Skeletal muscle tissue (tissue), 4 donors: ENCODE data around the gene ODC1. TPM values are rescaled to one million over a fixed set of nuclear protein-coding genes. Genes with fewer than 3 reads are reported as not detected.

Experiments
- H3K27ac ChIP-seq: one replicate; pipeline ENCODE4 v1.7.0; 2013; ENCODE audit warnings: mild to moderate bottlenecking, low read depth, low read length, inconsistent platforms
- H3K27me3 ChIP-seq, 3 donors: one replicate each; pipeline ENCODE4 v1.7.0; 2013; ENCODE audit warnings: low read length in 3 of 3; ENCODE audit not compliant: control insufficient read depth in 3 of 3, insufficient read depth in 3 of 3
- H3K36me3 ChIP-seq, 3 donors: one replicate each; pipeline ENCODE4 v1.7.0; 2013; ENCODE audit warnings: low read length in 3 of 3; ENCODE audit not compliant: control insufficient read depth in 3 of 3, insufficient read depth in 3 of 3
- H3K4me1 ChIP-seq, 3 donors: one replicate each; pipeline ENCODE4 v1.7.0; 2013; ENCODE audit warnings: low read length in 3 of 3, mild to moderate bottlenecking in 3 of 3; ENCODE audit not compliant: control insufficient read depth in 3 of 3, insufficient read depth in 3 of 3
- H3K4me3 ChIP-seq, 3 donors: one replicate each; pipeline ENCODE4 v1.7.0; 2013; ENCODE audit warnings: low read length in 3 of 3
- H3K9ac ChIP-seq, 3 donors: one replicate each; pipeline ENCODE4 v1.7.0; 2013; ENCODE audit warnings: low read length in 3 of 3, mild to moderate bottlenecking in 3 of 3, moderate library complexity in 2 of 3, low read depth in 1 of 3
- H3K9me3 ChIP-seq, 3 donors: one replicate each; pipeline ENCODE4 v1.7.0; 2013; ENCODE audit warnings: low read length in 3 of 3; ENCODE audit not compliant: control insufficient read depth in 3 of 3
- total RNA-seq: library from RNA; depleted of rRNA; stranded (reverse); fragments of >200 nt; gene quantifications from one replicate; pipeline ENCODE4 v1.2.3, GENCODE V29; 2014
- donor health status: Osteomylitis.

Gene ODC1
- total RNA-seq: 99.7 TPM

DNA sequence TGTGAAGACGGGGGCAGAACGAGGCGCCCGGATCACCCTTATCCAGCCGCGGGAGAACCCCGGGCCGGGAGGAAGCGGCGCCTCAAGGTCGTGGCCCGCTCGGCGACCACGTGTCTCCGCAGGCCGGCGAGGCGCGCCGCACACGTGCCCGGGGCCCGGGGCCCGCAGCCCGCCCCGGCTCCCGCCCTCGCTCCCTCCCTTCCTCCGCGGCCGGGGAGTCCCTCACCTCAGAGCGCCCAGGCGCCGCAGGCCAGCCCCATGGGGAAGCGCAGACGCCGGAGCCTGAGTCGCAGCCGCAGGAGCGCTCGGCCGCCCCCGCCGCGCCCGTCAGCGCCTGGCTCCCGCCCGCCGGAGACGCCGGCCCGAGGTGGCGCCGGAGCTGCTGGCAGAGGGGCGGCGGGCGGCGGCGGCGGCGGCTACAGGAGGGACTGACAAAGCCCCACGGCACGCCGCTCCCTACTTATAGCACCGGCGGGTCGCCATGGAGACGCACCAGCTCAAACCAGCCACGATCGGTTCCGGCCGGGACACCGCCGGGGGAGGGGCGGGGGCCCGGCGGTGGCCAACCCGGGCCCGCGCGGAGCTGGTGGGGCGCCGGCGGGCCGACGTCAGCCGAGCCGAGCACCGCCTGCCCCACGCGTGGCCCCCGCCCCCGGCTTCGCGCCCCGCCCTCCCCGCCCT, at the start of gene ODC1:
Gene ODC1 (minus strand): TSS at position 433 of the 681 bp plus-strand sequence. CDS start 3,295 bp downstream, outside the sequence.
- Histone ChIP-seq H3K27ac (peak within 1 kb of the TSS; percentile 93), H3K4me3 (peak within 1 kb of the TSS; percentile 80 to 90 (median 86)), H3K9me3 (no peaks in the 10 kb centered on the region), H3K36me3 (peaks cover 13 to 18% (median 16%) of the 10 kb centered on the region in 3 donors), H3K27me3 (no peaks in the 10 kb centered on the region), H3K9ac (peak within 1 kb of the TSS; percentile 81 to 89 (median 87)), H3K4me1 (peaks cover 22 to 37% (median 26%) of the 10 kb centered on the region in 3 donors)

DNA sequence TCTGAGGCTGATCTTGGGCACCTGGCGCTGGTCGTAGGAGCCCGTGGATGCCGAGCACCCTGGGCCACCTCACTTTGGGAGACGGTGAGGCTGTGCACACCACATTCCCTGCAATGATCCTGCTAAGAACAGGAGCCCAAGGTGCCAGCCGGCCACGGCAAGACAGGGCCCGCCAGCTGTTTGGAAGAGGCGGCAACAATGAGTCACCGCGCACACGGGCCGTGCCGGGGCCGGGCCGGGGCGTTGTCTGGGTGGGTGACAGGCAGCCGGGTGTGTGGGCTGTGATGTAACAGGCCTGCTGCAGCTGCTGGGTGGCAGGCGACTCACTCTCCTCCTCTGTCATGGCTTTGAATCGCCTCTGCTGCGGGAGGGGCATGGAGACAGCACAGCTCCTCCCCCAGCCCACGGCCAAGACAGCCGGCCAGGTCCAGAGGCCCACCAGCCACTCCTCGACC, 49.7 kb upstream of the ODC1 start:
- Histone ChIP-seq H3K9me3 (no peaks in the 10 kb centered on the region), H3K27me3 (peaks cover 4 to 10% (median 8%) of the 10 kb centered on the region in 3 donors), H3K4me1 (peaks cover 0 to 20% (median 7%) of the 10 kb centered on the region in 3 donors), H3K36me3 (no peaks in the 10 kb centered on the region), H3K4me3 (peak overlapping the region in 2 of 3 donors; percentile 13 to 35), H3K27ac (peak overlapping the region; percentile 67), H3K9ac (peak overlapping the region in 1 of 3 donors; percentile 62)

DNA sequence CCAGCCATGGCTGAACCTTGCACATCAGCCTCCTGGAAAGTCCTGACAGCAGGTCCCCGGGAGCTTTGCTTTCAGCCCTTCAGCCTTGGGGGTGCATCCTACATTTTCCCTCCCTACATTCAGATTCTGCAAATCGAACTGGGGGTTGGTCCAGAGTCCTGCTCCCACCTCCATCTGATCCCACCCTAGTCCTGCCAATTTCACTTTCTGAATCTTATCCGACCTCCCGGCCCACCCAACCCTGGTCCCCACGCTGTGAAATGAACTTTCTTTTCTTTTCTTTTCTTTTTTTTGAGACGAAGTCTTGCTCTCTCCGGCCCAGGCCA, 47.8 kb upstream of the ODC1 start:
- Histone ChIP-seq H3K4me3 (no peak overlapping the region), H3K27ac (no peak overlapping the region), H3K4me1 (peaks cover 0 to 20% (median 7%) of the 10 kb centered on the region in 3 donors), H3K36me3 (no peaks in the 10 kb centered on the region), H3K9ac (no peak overlapping the region), H3K27me3 (peaks cover 4 to 10% (median 8%) of the 10 kb centered on the region in 3 donors), H3K9me3 (no peaks in the 10 kb centered on the region)

DNA sequence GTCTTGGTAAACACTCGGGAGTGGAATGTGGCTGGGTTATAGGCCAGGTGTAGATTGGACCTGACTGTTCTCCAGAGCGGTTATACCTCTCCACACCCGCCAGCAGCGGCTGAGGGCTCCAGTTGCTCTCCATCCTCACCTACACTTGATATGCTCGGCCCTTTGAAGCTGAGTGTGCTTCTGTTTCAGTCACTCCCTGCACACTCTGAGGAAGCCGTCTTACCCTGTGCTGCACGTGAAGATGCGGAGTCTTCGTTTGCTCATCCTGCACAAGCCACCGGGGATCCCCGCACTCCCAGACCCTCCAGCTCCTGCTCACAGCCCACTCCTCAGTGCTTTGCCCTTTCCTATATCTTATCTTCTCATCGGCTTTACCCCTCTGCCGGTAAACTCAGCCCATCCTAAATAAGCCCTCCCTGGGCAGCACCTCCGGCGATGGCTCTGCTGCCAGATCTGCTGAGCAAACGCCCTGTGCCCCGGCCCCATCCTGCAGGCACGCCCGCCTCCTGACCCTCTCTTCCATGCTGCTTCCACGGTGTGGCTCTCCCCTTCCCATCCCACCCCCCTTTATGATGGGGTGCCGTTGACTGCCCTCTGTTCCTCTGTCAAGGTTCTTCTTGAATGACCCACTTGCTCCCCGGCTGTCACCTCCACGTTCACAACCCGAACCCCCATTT, 47.3 kb upstream of the ODC1 start:
- H3K4me3 ChIP-seq: no peak overlapping the region
- H3K36me3 ChIP-seq: no peaks in the 10 kb centered on the region
- H3K9ac ChIP-seq: no peak overlapping the region
- H3K4me1 ChIP-seq: peaks cover 0 to 20% (median 7%) of the 10 kb centered on the region in 3 donors
- H3K27ac ChIP-seq: no peak overlapping the region
- H3K27me3 ChIP-seq: peaks cover 4 to 10% (median 7%) of the 10 kb centered on the region in 3 donors
- no peaks in the 10 kb centered on the region for H3K9me3 ChIP-seq

DNA sequence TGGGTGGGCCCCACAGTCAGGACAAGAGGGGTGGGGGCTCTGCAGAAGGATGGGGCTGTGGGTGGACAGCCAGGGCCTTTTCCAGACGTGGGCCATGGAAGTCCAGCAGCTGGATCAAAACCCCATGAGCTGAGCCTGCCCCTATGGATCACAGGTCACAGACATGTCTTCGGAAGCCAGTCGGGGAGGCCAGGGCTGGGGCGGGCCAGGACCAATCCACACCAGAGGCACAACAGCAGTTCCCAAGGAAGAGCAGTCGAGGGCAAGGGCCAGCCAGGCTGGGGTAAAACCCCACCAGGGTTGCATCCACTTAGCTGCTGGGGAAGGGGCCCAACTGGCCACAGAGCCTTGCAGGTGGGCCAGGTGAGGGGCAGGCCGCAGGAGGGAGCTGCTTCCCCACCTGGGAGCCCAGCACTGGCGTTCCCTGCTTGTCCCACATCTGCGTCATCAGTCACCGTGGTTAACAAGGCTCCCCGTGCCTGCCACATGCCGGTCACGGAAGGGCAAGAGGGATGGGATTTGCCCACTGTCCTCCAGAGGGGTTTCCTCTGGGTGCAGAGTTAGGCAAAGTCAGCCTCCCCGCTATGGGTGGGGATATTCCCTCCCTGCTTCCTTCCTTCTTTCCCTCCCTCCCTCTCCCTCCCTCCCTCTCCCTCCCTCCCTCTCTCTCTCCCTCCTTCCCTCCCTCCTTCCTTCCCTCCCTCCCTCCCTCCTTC, 46.4 kb upstream of the ODC1 start:
- Histone ChIP-seq H3K9me3 (no peaks in the 10 kb centered on the region), H3K9ac (no peak overlapping the region), H3K27ac (no peak overlapping the region), H3K4me3 (no peak overlapping the region), H3K36me3 (no peaks in the 10 kb centered on the region), H3K4me1 (peaks cover 0 to 20% (median 7%) of the 10 kb centered on the region in 3 donors), H3K27me3 (peaks cover 4 to 10% (median 5%) of the 10 kb centered on the region in 3 donors)

DNA sequence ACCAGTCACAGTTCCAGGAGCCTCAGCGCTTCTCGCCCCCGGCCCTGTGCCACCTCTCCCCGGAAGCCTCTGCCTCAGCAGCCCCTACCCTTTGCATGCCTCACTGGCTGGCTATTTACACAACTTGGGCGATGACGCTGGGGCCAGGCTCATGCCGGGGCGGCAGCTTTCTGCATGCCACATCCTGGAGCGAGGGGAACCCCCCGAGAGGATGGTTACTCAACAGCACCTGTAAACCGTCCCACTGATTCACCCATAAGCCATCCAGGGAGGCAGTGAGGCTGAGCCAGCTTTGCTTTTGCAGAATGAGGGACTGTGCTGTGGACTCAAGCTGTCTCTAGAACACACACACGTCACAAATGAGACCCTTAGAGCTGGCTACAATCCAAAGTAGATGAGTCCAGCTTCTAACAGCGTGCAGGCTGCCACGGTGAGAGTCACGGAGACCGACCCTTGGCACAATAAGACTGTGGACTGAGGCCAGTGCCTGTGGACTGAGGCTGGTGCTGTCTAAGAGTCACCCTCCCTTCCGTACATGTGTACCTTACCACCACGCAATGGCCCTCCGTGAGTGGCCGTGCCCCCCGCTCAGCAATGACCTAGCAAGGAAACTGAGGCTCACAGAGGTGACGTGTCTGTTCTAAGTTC, 45.6 kb upstream of the ODC1 start:
- Histone ChIP-seq H3K4me1 (peaks cover 0 to 20% (median 7%) of the 10 kb centered on the region in 3 donors), H3K27ac (no peak overlapping the region), H3K4me3 (no peak overlapping the region), H3K9ac (no peak overlapping the region), H3K9me3 (no peaks in the 10 kb centered on the region), H3K27me3 (peaks cover 4 to 7% (median 5%) of the 10 kb centered on the region in 3 donors), H3K36me3 (no peaks in the 10 kb centered on the region)

DNA sequence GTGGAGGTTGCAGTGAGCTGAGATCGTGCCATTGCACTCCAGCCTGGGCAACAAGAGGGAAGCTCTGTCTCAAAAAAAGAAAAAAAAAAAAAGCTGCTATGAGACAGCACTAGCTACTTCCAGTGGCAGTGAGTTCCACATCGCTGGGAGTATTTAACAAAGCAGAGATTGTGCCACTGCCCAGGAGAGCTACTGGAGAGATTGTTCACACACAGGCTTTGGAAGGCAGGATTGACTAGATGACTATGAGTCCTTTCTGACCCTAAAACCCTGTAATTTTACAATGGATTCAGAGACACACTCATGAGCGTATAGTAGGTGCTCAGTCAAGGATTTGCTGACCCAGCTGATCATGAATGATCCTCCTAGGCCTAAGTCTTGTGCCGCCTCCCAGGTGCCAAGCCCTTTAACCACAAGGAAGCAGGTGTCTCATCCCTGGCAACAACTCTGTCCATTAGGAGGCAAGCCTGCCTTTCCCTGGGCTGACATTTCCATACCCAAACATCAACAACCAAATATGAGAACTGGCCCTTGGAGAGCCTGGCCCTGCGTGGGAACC, 45.0 kb upstream of the ODC1 start:
- peaks cover 0 to 18% (median 6%) of the 10 kb centered on the region in 3 donors for H3K4me1 ChIP-seq

DNA sequence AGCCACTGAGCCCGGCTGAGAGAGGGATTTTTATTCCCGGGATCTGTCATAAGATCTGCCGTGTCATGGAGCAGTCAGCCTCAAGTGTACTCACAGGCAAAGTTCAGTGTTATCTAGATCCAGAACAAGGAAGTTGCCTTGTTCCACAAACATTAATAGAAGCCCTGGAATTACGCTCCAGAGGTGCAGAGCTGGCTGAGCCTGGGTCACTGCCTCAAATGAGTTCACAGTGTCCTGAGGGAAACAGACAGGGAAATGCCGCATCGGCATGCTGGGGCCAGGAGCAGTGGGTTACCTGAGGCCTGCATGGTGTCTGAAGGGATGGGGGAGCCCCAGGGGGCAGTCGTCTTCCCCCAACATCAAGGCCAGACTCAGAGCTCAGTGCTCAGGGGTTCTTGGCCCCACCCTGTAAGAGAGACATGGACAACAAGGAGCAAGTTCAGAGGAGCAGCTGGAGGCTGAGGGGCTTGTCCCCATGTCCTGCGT, 42.7 kb upstream of the ODC1 start:
- no peak overlapping the region for H3K4me3 ChIP-seq
- H3K9ac ChIP-seq: no peak overlapping the region
- peaks cover 0 to 9% (median 0%) of the 10 kb centered on the region in 3 donors for H3K4me1 ChIP-seq
- H3K27me3 ChIP-seq: peaks cover 7 to 10% (median 10%) of the 10 kb centered on the region in 3 donors
- no peak overlapping the region for H3K27ac ChIP-seq
- H3K9me3 ChIP-seq: no peaks in the 10 kb centered on the region
- H3K36me3 ChIP-seq: no peaks in the 10 kb centered on the region

More for the DNA sequence above, 45.0 kb upstream of the ODC1 start:
- H3K4me3 ChIP-seq: no peak overlapping the region
- no peaks in the 10 kb centered on the region for H3K9me3 ChIP-seq
- H3K9ac ChIP-seq: no peak overlapping the region
- H3K36me3 ChIP-seq: no peaks in the 10 kb centered on the region
- H3K27me3 ChIP-seq: peaks cover 4 to 7% (median 5%) of the 10 kb centered on the region in 3 donors
- H3K27ac ChIP-seq: no peak overlapping the region

DNA sequence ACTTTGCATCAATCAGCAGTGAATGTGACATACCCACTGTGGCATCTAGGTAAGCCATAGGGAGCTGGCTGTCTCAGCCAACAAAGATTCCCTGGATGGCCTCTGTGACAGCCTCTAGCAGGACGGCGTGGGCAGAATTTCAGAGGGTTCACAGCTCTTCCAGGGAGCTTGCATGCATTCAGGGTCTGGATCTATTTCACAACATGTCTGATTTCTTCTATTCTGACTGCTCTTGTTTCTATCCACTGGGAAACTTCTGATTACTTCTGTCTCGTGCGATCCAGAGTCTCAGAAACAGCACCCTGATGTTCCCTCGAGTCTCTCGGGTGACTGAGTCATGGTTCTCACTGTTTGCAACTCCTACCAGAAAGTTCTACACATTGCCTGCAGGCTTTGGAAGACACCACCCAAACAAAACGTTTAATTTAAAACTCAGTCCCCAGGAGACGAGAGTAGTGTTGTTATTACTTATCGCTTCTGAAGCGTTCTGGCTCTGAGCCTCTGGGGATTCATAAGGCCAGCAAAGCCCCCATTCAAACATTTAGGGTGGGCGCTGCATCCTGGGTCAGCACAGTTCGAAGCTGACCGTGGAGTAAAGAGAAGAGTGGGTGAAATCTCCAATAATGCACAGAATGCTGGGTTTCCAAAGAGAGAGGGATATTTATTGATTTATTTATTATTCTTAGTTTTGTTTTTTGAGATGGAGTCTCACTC, 41.9 kb upstream of the ODC1 start:
- no peak overlapping the region for H3K9ac ChIP-seq
- peaks cover 3 to 7% (median 6%) of the 10 kb centered on the region in 3 donors for H3K27me3 ChIP-seq
- no peak overlapping the region for H3K4me3 ChIP-seq
- no peaks in the 10 kb centered on the region for H3K9me3 ChIP-seq
- H3K36me3 ChIP-seq: no peaks in the 10 kb centered on the region
- H3K4me1 ChIP-seq: peaks cover 0 to 9% (median 0%) of the 10 kb centered on the region in 3 donors
- H3K27ac ChIP-seq: no peak overlapping the region
